Psoas muscle (tissue), 8 donors: ENCODE results near the gene SNAP25. TPM values are rescaled to one million over a fixed set of nuclear protein-coding genes. Genes with fewer than 3 reads are reported as not detected.

Source experiments
- ATAC-seq, 4 donors: fragments of 200-7000 bp; cut with Tn5 transposase; one replicate each; pipeline ENCODE4 v1.9.1; 2020; ENCODE audit warnings: moderate library complexity in 3 of 4, mild to moderate bottlenecking in 2 of 4
- DNase-seq, 2 donors: peaks; one replicate each; pipeline ENCODE4 v3.0.0-alpha.2; 2020
- H3K27ac ChIP-seq: fragments of 200-600 bp; one replicate; pipeline ENCODE4 v1.8.0; 2022
- H3K27me3 ChIP-seq, 3 donors: fragments of 200-600 bp in 1 of 3; one replicate each; pipeline versions ENCODE4 v1.6.1 to v1.8.0; 2013 to 2022; ENCODE audit warnings: low read length in 2 of 3, mild to moderate bottlenecking in 2 of 3, moderate library complexity in 1 of 3; ENCODE audit not compliant: insufficient read depth in 3 of 3
- H3K36me3 ChIP-seq, 2 donors: fragments of 200-600 bp in 1 of 2; one replicate each; pipeline versions ENCODE4 v1.6.1 to v1.8.0; 2013 to 2022; ENCODE audit warnings: low read depth in 1 of 2, mild to moderate bottlenecking in 1 of 2, moderate library complexity in 1 of 2; ENCODE audit not compliant: insufficient read depth in 1 of 2
- H3K4me1 ChIP-seq: fragments of 200-600 bp; one replicate; pipeline ENCODE4 v1.8.0; 2022
- H3K4me3 ChIP-seq: fragments of 200-600 bp; one replicate; pipeline ENCODE4 v1.8.0; 2022; ENCODE audit warnings: mild to moderate bottlenecking
- H3K9me3 ChIP-seq: fragments of 200-600 bp; one replicate; pipeline ENCODE4 v1.8.0; 2022
- CTCF ChIP-seq: fragments of 200-600 bp; IDR thresholded peaks from one replicate; pipeline ENCODE4 v1.8.0; 2022; ENCODE audit warnings: antibody characterized with exemption
- WGBS, 3 donors: extraction: QIAGEN DNeasy Blood & Tissue Kit; methylation state at CpG; one replicate each; pipeline versions ENCODE4 v1.1.6 to v1.1.7; 2013; 5-methylcytosine and 5-hydroxymethylcytosine counted together
- intact Hi-C, 2 donors: fragments of 100-400 bp; cut with DNase I; formaldehyde crosslinking; loops; one replicate each; pipeline versions ENCODE4 v1.11.0 to v1.14.2; 2022
- polyA plus RNA-seq, 3 donors: library from polyadenylated mRNA; stranded (reverse); fragments of 200-250 nt; gene quantifications; one replicate each; pipeline ENCODE4 v1.2.3, GENCODE V29; 2013
- total RNA-seq, 4 donors: library from RNA; stranded (reverse); fragmentation: NEBNext Ultra II Directional in 2 of 4; extraction: Animal tissue kit (Norgen Biotek cat#: 25700) in 2 of 4; gene quantifications; one replicate each; pipeline versions ENCODE4 v1.2.1 to v1.2.4, GENCODE V29; 2021 to 2023
- donor health status: healthy with polysubstance abuse.
- donor health status: DM: no; HTN: no; CAD: no; lungs with moderate emphysema.
- donor health status: Bipolar disorder and iron deficiency.
- donor health status: healthy.
- donor health status: DM: yes; HTN: yes; CAD: no.
- donor health status: DM: no; HTN: no; CAD: no.
- donor health status: DM: no; HTN: no; CAD: no.
- donor health status: DM: yes; HTN: yes; CAD: no.

SNAP25 gene
- total and polyA plus RNA-seq, 7 donors: 0.07 to 0.75 TPM; not detected in 5

- DNase-seq: no peak
- no peak for TF ChIP-seq CTCF
- Histone ChIP-seq H3K4me3 (no peak overlapping the region), H3K27ac (no peak overlapping the region), H3K36me3 (no peaks in the 10 kb centered on the region), H3K27me3 (peaks cover 0 to 6% (median 4%) of the 10 kb centered on the region in 3 donors), H3K9me3 (no peaks in the 10 kb centered on the region), H3K4me1 (no peaks in the 10 kb centered on the region)
- intact Hi-C loops: no loop called here
- WGBS, 3 donors: 48 to 53% (median 49%) methylated on average over 1 of the region's 1 CpG
- ATAC-seq: no peak
These were observed 9.5 kb upstream of the SNAP25 start for GRCh38 chr20:10209091-10209490.

GRCh38 chr20:10213526-10213925 lies 5.1 kb upstream of the SNAP25 start:
- H3K27ac ChIP-seq: no peak overlapping the region
- no peak for DNase-seq
- 66 to 82% (median 78%) methylated on average over 2 of the region's 2 CpGs for WGBS, 3 donors
- no peaks in the 10 kb centered on the region for H3K36me3 ChIP-seq
- TF ChIP-seq CTCF: no peak
- H3K4me3 ChIP-seq: no peak overlapping the region
- no peaks in the 10 kb centered on the region for H3K4me1 ChIP-seq
- no peak for ATAC-seq
- peaks cover 6 to 35% (median 7%) of the 10 kb centered on the region in 3 donors for H3K27me3 ChIP-seq
- no peaks in the 10 kb centered on the region for H3K9me3 ChIP-seq
- intact Hi-C loops: no loop called here

GRCh38 chr20:10216146-10216791 lies 2.4 kb upstream of the SNAP25 start:
- Histone ChIP-seq H3K27ac (no peak overlapping the region), H3K36me3 (no peaks in the 10 kb centered on the region), H3K4me1 (no peaks in the 10 kb centered on the region), H3K27me3 (peaks cover 6 to 52% (median 9%) of the 10 kb centered on the region in 3 donors), H3K9me3 (no peaks in the 10 kb centered on the region), H3K4me3 (no peak overlapping the region)
- no peak for TF ChIP-seq CTCF
- intact Hi-C loops: no loop called here
- DNase-seq (no peak), ATAC-seq (no peak)
- 30 to 41% (median 35%) methylated on average over 4 of the region's 4 CpGs for WGBS, 3 donors

GRCh38 chr20:10217721-10218410 lies 764 bp upstream of the SNAP25 start:
- intact Hi-C loops: no loop called here
- ATAC-seq: peak in 2 of 4 donors; percentile 35 to 60
- 0 to 1% (median 1%) methylated on average over 38 to 40 of the region's 40 CpGs for WGBS, 3 donors
- H3K27me3 ChIP-seq: peaks cover 4 to 61% (median 9%) of the 10 kb centered on the region in 3 donors
- no peak overlapping the region for H3K4me3 ChIP-seq
- no peak for DNase-seq
- H3K9me3 ChIP-seq: no peaks in the 10 kb centered on the region
- no peak for TF ChIP-seq CTCF
- H3K4me1 ChIP-seq: no peaks in the 10 kb centered on the region
- no peak overlapping the region for H3K27ac ChIP-seq
- no peaks in the 10 kb centered on the region for H3K36me3 ChIP-seq
